Endothelial cell of umbilical vein (primary cell): ENCODE data around the gene NUMA1. TPM values are rescaled to one million over a fixed set of nuclear protein-coding genes. Genes with fewer than 3 reads are reported as not detected.

Experiments used
- BruUV-seq: library from RNA; stranded (reverse); fragments of 400-500 nt; replicated peaks from 2 replicates; lab custom pipeline; 2021; lab: Mats Ljungman, UMichigan
- CTCF ChIA-PET: fragments of 300-600, 350-600 bp; sonication (Branson Sonifier 250); formaldehyde crosslinking; loops from one replicate; lab custom pipeline; 2021; ENCODE audit warnings: antibody characterized with exemption, inconsistent platforms; lab: Charles Lee
- POLR2A ChIA-PET: fragments of 300-600, 350-600 bp; sonication (Branson Sonifier 250); formaldehyde crosslinking; loops from one replicate; lab custom pipeline; 2021; ENCODE audit warnings: antibody characterized with exemption, inconsistent platforms; lab: Charles Lee
- DNase-seq: peaks from one replicate; pipeline ENCODE4 v3.0.0-alpha.2; 2011; ENCODE audit warnings: low read depth, low spot score
- FAIRE-seq: peaks from 2 replicates; lab custom pipeline; 2011; peaks lifted over from hg19 to GRCh38; lab: Jason Lieb, UNC
- H2AFZ ChIP-seq: 2 replicates; pipeline ENCODE4 v1.6.0; 2012; ENCODE audit warnings: low read depth, low read length, control low read depth, inconsistent platforms
- H3K27ac ChIP-seq: 2 replicates; pipeline ENCODE4 v1.5.1; 2011; ENCODE audit warnings: low read depth, mild to moderate bottlenecking, control low read depth, low read length, moderate library complexity; ENCODE audit not compliant: insufficient read depth
- H3K27me3 ChIP-seq, 2 experiments: 2 replicates each; pipeline versions ENCODE4 v1.6.0 to v1.6.1; 2011; ENCODE audit warnings: low read length in 2 of 2, mixed read lengths in 1 of 2; ENCODE audit not compliant: control insufficient read depth in 2 of 2, insufficient read depth in 2 of 2
- H3K36me3 ChIP-seq, 2 experiments: 2 replicates in 1 of 2; 3 replicates in 1 of 2; pipeline ENCODE4 v1.5.1; 2011; ENCODE audit warnings: low read length in 2 of 2, mild to moderate bottlenecking in 1 of 2, moderate library complexity in 1 of 2; ENCODE audit not compliant: control insufficient read depth in 2 of 2, insufficient read depth in 2 of 2; ENCODE audit errors: extremely low read depth in 1 of 2
- H3K4me1 ChIP-seq: 3 replicates; pipeline ENCODE4 v1.5.1; 2011; ENCODE audit warnings: mild to moderate bottlenecking, low read length; ENCODE audit not compliant: control insufficient read depth, insufficient read depth; ENCODE audit errors: extremely low read depth
- H3K4me2 ChIP-seq: 2 replicates; pipeline ENCODE4 v1.6.1; 2011; ENCODE audit warnings: low read length, control low read depth, mixed read lengths; ENCODE audit not compliant: insufficient read depth
- H3K4me3 ChIP-seq, 3 experiments: fragments of 200-600 bp in 1 of 3; sonication (generic), shearing (Covaris generic) in 1 of 3; replicated peaks in 1 of 3; 2 replicates each; pipeline ENCODE4 v1.5.1; 2011 to 2016; ENCODE audit warnings: control low read depth in 3 of 3, low read length in 3 of 3, mild to moderate bottlenecking in 2 of 3, inconsistent platforms in 1 of 3, low read depth in 1 of 3, moderate library complexity in 1 of 3; ENCODE audit not compliant: insufficient read depth in 1 of 3
- H3K79me2 ChIP-seq: 2 replicates; pipeline ENCODE4 v1.6.0; 2012; ENCODE audit warnings: low read length, inconsistent platforms; ENCODE audit not compliant: control insufficient read depth, insufficient read depth
- H3K9ac ChIP-seq: replicated peaks from 2 replicates; pipeline ENCODE3; 2011; ENCODE audit warnings: low read length, control low read depth; ENCODE audit not compliant: insufficient read depth; ENCODE audit errors: extremely low read depth
- H3K9me1 ChIP-seq: replicated peaks from 3 replicates; pipeline ENCODE4 v1.6.0; 2011; ENCODE audit warnings: mild to moderate bottlenecking, low read length; ENCODE audit not compliant: control insufficient read depth, insufficient read depth; ENCODE audit errors: extremely low read depth
- H3K9me3 ChIP-seq: replicated peaks from 2 replicates; pipeline ENCODE4 v1.5.1; 2012; ENCODE audit warnings: low read length, inconsistent platforms; ENCODE audit not compliant: control insufficient read depth, insufficient read depth
- H4K20me1 ChIP-seq: replicated peaks from 2 replicates; pipeline ENCODE3; 2011; ENCODE audit warnings: mild to moderate bottlenecking, low read length; ENCODE audit not compliant: control insufficient read depth, insufficient read depth; ENCODE audit errors: extremely low read depth
- CTCF ChIP-seq, 2 donors: IDR thresholded peaks; 1 replicate in 1 of 2; 2 replicates in 1 of 2; pipeline ENCODE4 v1.5.1; 2011; ENCODE audit warnings: low read length in 2 of 2, mild to moderate bottlenecking in 2 of 2, moderate library complexity in 2 of 2, control low read depth in 1 of 2, inconsistent platforms in 1 of 2, low read depth in 1 of 2; ENCODE audit not compliant: insufficient read depth in 1 of 2; ENCODE audit errors: extremely low read depth in 1 of 2
- EZH2 ChIP-seq: IDR thresholded peaks from 2 replicates; pipeline ENCODE4 v1.6.1; 2012; ENCODE audit warnings: borderline replicate concordance, low read depth, mild to moderate bottlenecking, moderate library complexity, low read length, inconsistent platforms; ENCODE audit not compliant: severe bottlenecking
- FOS ChIP-seq: IDR thresholded peaks from 2 replicates; pipeline ENCODE4 v1.6.1; 2011; ENCODE audit warnings: mild to moderate bottlenecking, low read length, moderate library complexity, borderline replicate concordance; ENCODE audit not compliant: insufficient read depth
- GATA2 ChIP-seq: IDR thresholded peaks from 2 replicates; pipeline ENCODE4 v1.7.0; 2011; ENCODE audit warnings: low read depth, mild to moderate bottlenecking, moderate library complexity, mixed read lengths, low read length; ENCODE audit not compliant: insufficient read length, insufficient read depth
- JUN ChIP-seq: IDR thresholded peaks from 2 replicates; pipeline ENCODE4 v1.6.1; 2011; ENCODE audit warnings: borderline replicate concordance, low read depth; ENCODE audit not compliant: insufficient read length, insufficient read depth
- MAX ChIP-seq: IDR thresholded peaks from 2 replicates; pipeline ENCODE4 v1.6.1; 2011; ENCODE audit not compliant: insufficient read depth, insufficient read length
- MYC ChIP-seq: IDR thresholded peaks from one replicate; pipeline ENCODE4 v1.6.1; 2011; ENCODE audit warnings: mild to moderate bottlenecking, low read depth, low read length
- POLR2A ChIP-seq: IDR thresholded peaks from 2 replicates; pipeline ENCODE4 v1.6.1; 2012; ENCODE audit warnings: low read depth, mild to moderate bottlenecking, control low read depth, low read length
- POLR2AphosphoS5 ChIP-seq: IDR thresholded peaks from 2 replicates; pipeline ENCODE4 v1.6.1; 2012; ENCODE audit warnings: low read depth, mild to moderate bottlenecking, control low read depth, low read length, moderate library complexity; ENCODE audit not compliant: insufficient read depth
- dilution Hi-C: fragments of 300-500 bp; cut with MboI; formaldehyde crosslinking; loops from one replicate; pipeline ENCODE4 v1.15.0; 2019; ENCODE audit warnings: low sequenced_read_pairs; ENCODE audit not compliant: extremely low pct_ligation_motif_present
- intact Hi-C: fragments of 100-400 bp; cut with micrococcal nuclease; formaldehyde crosslinking; loops from one replicate; pipeline ENCODE4 v1.10.0; 2022
- polyA plus RNA-seq, 4 experiments: library from polyadenylated mRNA; depleted of rRNA in 3 of 4; stranded (reverse) in 3 of 4; unstranded in 1 of 4; fragments of >200 nt; gene quantifications; 2 replicates each; pipeline versions ENCODE4 v1.2.1 to v1.2.3, GENCODE V29; 2011 to 2012; ENCODE audit warnings: missing spikeins in 1 of 4
- total RNA-seq: library from RNA; stranded (reverse); gene quantifications from 2 replicates; pipeline ENCODE4 v1.2.3, GENCODE V29; 2021

Gene NUMA1
- total and polyA plus RNA-seq, 2 donors (not counting 3 experiments of a cell fraction or from before 2014, with no cell fraction given): 120 to 164 TPM

- peak; percentile 67 for DNase-seq
- FAIRE-seq: peak; percentile 78
- Histone ChIP-seq H3K27me3 (no peaks in the 10 kb centered on the region), H3K9me3 (no peaks in the 10 kb centered on the region), H3K9me1 (no peaks in the 10 kb centered on the region), H4K20me1 (no peaks in the 10 kb centered on the region), H3K79me2 (peaks cover 67% of the 10 kb centered on the region), H3K4me1 (no peaks in the 10 kb centered on the region), H2AFZ (no peak overlapping the region), H3K9ac (no peak overlapping the region), H3K36me3 (peaks cover 5 to 17% of the 10 kb centered on the region in 2 experiments), H3K4me2 (no peak overlapping the region), H3K27ac (no peak overlapping the region), H3K4me3 (no peak overlapping the region)
- intact Hi-C loops: loop anchor here (1.0 to 2.0 kb wide), 4 partner anchors 166 to 453 kb away; no protein-coding TSS in a partner anchor
- BruUV-seq: no TSS peak
- ChIA-PET CTCF (interaction anchor here (0.8 to 3.7 kb wide), 22 partner anchors 8 to 453 kb away, joined by 3 to 38 read pairs (median 6); partner anchors contain the start of genes RNF121 and XNDC1N), POLR2A (no interaction called here)
- TF ChIP-seq CTCF (IDR thresholded peaks at IDR 0.05; ENCODE audit: extremely low read depth in 1 of 2, insufficient read depth in 1 of 2, low read depth in 1 of 2, low read length in 2 of 2) (peak; percentile 54 to 57), MAX (no peak)
- dilution Hi-C loops: no loop called here
These were observed 102.5 kb downstream of the NUMA1 start for GRCh38 chr11:71977743-71978418.

GRCh38 chr11:71977090-71977489 is 103.3 kb downstream of the NUMA1 start:
- H3K9me3 ChIP-seq: no peaks in the 10 kb centered on the region
- BruUV-seq: no TSS peak
- no peak for DNase-seq
- no peak for FAIRE-seq
- H3K9ac ChIP-seq: no peak overlapping the region
- intact Hi-C loops: loop anchor here (1.0 to 2.0 kb wide), 4 partner anchors 167 to 454 kb away; no protein-coding TSS in a partner anchor
- H3K4me1 ChIP-seq: no peaks in the 10 kb centered on the region
- dilution Hi-C loops: no loop called here
- no peaks in the 10 kb centered on the region for H3K27me3 ChIP-seq
- H3K4me2 ChIP-seq: no peak overlapping the region
- H4K20me1 ChIP-seq: no peaks in the 10 kb centered on the region
- H3K79me2 ChIP-seq: peaks cover 72% of the 10 kb centered on the region
- no peak overlapping the region for H2AFZ ChIP-seq
- CTCF ChIA-PET: interaction anchor here (0.7 to 3.7 kb wide), 26 partner anchors 9 to 457 kb away, joined by 3 to 38 read pairs (median 4); partner anchors contain the start of gene CLPB
- no peaks in the 10 kb centered on the region for H3K9me1 ChIP-seq
- TF ChIP-seq MAX (no peak), JUN (no peak), MYC (no peak), POLR2A (no peak), FOS (no peak), CTCF (IDR thresholded peaks at IDR 0.05; ENCODE audit: extremely low read depth in 1 of 2, insufficient read depth in 1 of 2, low read depth in 1 of 2, low read length in 2 of 2) (no peak), POLR2AphosphoS5 (no peak), GATA2 (no peak), EZH2 (no peak)
- H3K36me3 ChIP-seq: peaks cover 3 to 19% of the 10 kb centered on the region in 2 experiments
- no peak overlapping the region for H3K4me3 ChIP-seq
- POLR2A ChIA-PET: no interaction called here
- H3K27ac ChIP-seq: no peak overlapping the region
